HG02798 (cell line): ENCODE data around the gene OR10G2.
"Not testable (repeated sequence)": the region's sequence is repeated elsewhere in the genome, so short reads cannot be mapped to it uniquely, and the experiment has no call there.

Source experiments
- ATAC-seq: cut with Tn5 transposase; IDR thresholded peaks from one replicate; pipeline ENCODE4 v1.9.1; 2021; ENCODE audit warnings: mild to moderate bottlenecking; ENCODE audit not compliant: unreplicated experiment, poor library complexity

OR10G2 gene

GRCh38 chr14:21602181-21602580 is 32.6 kb downstream of the OR10G2 start:
- not testable (repeated sequence) for ATAC-seq

GRCh38 chr14:21589317-21589716 is 45.4 kb downstream of the OR10G2 start:
- ATAC-seq: no peak
